Measurements from ENCODE around the gene KLRD1. TPM values are rescaled to one million over a fixed set of nuclear protein-coding genes. Genes with fewer than 3 reads are reported as not detected.
"Not testable (repeated sequence)": the region's sequence is repeated elsewhere in the genome, so short reads cannot be mapped to it uniquely, and the experiment has no call there.

The KLRD1 gene
- polyA plus RNA-seq, 3 donors from 2014 or later, result 1,034 to 1,330 (median 1,098) TPM

GRCh38 chr12:10341892-10342509, 34.3 kb downstream of the KLRD1 start:
- H3K27me3 Mint-ChIP-seq (ENCODE audit: low read depth in 3 of 3), result no peaks in the 10 kb centered on the region
- peak overlapping the region in 3 of 6 donors; percentile 4 to 15 (median 12) for H3K27ac Mint-ChIP-seq
- no peak for DNase-seq
- peak overlapping the region in 2 of 5 donors; percentile 11 to 38 for H3K4me3 Mint-ChIP-seq
- H3K9me3 Mint-ChIP-seq, result peaks cover 0 to 2% (median 0%) of the 10 kb centered on the region in 6 donors
- H3K36me3 Mint-ChIP-seq, result peaks cover 0 to under 1% (median under 1%) of the 10 kb centered on the region in 3 donors
- H3K4me1 Mint-ChIP-seq, result peaks cover 14 to 30% of the 10 kb centered on the region in 2 donors

- Mint-ChIP-seq H3K4me1 (peaks cover 12 to 19% of the 10 kb centered on the region in 2 donors), H3K9me3 (peaks cover 4 to 23% (median 12%) of the 10 kb centered on the region in 6 donors), H3K36me3 (peaks cover 10 to 31% (median 16%) of the 10 kb centered on the region in 3 donors)
- not testable (repeated sequence) for H3K27ac Mint-ChIP-seq; H3K27me3 Mint-ChIP-seq (ENCODE audit: low read depth in 3 of 3); H3K4me3 Mint-ChIP-seq; DNase-seq
Observed at GRCh38 chr12:10351457-10351856, 43.8 kb downstream of the KLRD1 start.

GRCh38 chr12:10354071-10354470, 46.4 kb downstream of the KLRD1 start:
- no peak for DNase-seq
- H3K9me3 Mint-ChIP-seq, result peaks cover 3 to 18% (median 7%) of the 10 kb centered on the region in 6 donors
- peaks cover 10 to 39% (median 12%) of the 10 kb centered on the region in 3 donors for H3K36me3 Mint-ChIP-seq
- H3K4me3 Mint-ChIP-seq, result peak overlapping the region in 2 of 5 donors; percentile 38 to 44
- peaks cover 19 to 33% of the 10 kb centered on the region in 2 donors for H3K4me1 Mint-ChIP-seq
- H3K27me3 Mint-ChIP-seq (ENCODE audit: low read depth in 3 of 3), result peaks cover 6 to 7% (median 6%) of the 10 kb centered on the region in 3 donors
- H3K27ac Mint-ChIP-seq, result peak overlapping the region in 3 of 6 donors; percentile 24 to 32 (median 28)

- peaks cover 10 to 39% (median 12%) of the 10 kb centered on the region in 3 donors for H3K36me3 Mint-ChIP-seq
- peak overlapping the region in 1 of 5 donors; percentile 44 for H3K4me3 Mint-ChIP-seq
- H3K27ac Mint-ChIP-seq, result peak overlapping the region in 3 of 6 donors; percentile 24 to 32 (median 28)
- H3K27me3 Mint-ChIP-seq (ENCODE audit: low read depth in 3 of 3), result peaks cover 6 to 7% (median 6%) of the 10 kb centered on the region in 3 donors
- DNase-seq, result no peak
- peaks cover 19 to 37% of the 10 kb centered on the region in 2 donors for H3K4me1 Mint-ChIP-seq
- peaks cover 3 to 18% (median 6%) of the 10 kb centered on the region in 6 donors for H3K9me3 Mint-ChIP-seq
Observed at GRCh38 chr12:10354502-10354901, 46.8 kb downstream of the KLRD1 start.

- no peak for DNase-seq
- Mint-ChIP-seq H3K36me3 (peaks cover 3 to 24% (median 12%) of the 10 kb centered on the region in 3 donors), H3K9me3 (peaks cover 0 to 2% (median under 1%) of the 10 kb centered on the region in 6 donors), H3K27me3 (ENCODE audit: low read depth in 3 of 3) (peaks cover 0 to 8% (median 3%) of the 10 kb centered on the region in 3 donors), H3K27ac (peak overlapping the region; percentile 75 to 92 (median 86)), H3K4me1 (peaks cover 14 to 54% of the 10 kb centered on the region in 2 donors), H3K4me3 (peak overlapping the region; percentile 55 to 80 (median 68))
Observed at GRCh38 chr12:10358131-10358530, 50.5 kb downstream of the KLRD1 start.

GRCh38 chr12:10358969-10359368, 51.3 kb downstream of the KLRD1 start:
- DNase-seq, result no peak
- H3K4me1 Mint-ChIP-seq, result peaks cover 5 to 50% of the 10 kb centered on the region in 2 donors
- peaks cover 3 to 23% (median 12%) of the 10 kb centered on the region in 3 donors for H3K36me3 Mint-ChIP-seq
- no peaks in the 10 kb centered on the region for H3K9me3 Mint-ChIP-seq
- H3K27ac Mint-ChIP-seq, result peak overlapping the region; percentile 75 to 92 (median 86)
- H3K27me3 Mint-ChIP-seq (ENCODE audit: low read depth in 3 of 3), result peaks cover 0 to 8% (median 3%) of the 10 kb centered on the region in 3 donors
- peak overlapping the region; percentile 55 to 80 (median 68) for H3K4me3 Mint-ChIP-seq

- no peak for DNase-seq
- Mint-ChIP-seq H3K27me3 (ENCODE audit: low read depth in 3 of 3) (peaks cover 0 to 6% (median 2%) of the 10 kb centered on the region in 3 donors), H3K27ac (peak overlapping the region in 5 of 6 donors; percentile 49 to 84 (median 60)), H3K4me3 (no peak overlapping the region), H3K36me3 (peaks cover 2 to 21% (median 10%) of the 10 kb centered on the region in 3 donors), H3K4me1 (peaks cover 0 to 46% of the 10 kb centered on the region in 2 donors), H3K9me3 (no peaks in the 10 kb centered on the region)
Observed at GRCh38 chr12:10361084-10361483, 53.4 kb downstream of the KLRD1 start.

GRCh38 chr12:10361622-10362021, 54.0 kb downstream of the KLRD1 start:
- DNase-seq, result no peak
- no peaks in the 10 kb centered on the region for H3K9me3 Mint-ChIP-seq
- peaks cover 0 to 45% of the 10 kb centered on the region in 2 donors for H3K4me1 Mint-ChIP-seq
- peaks cover 0 to 17% (median 12%) of the 10 kb centered on the region in 3 donors for H3K36me3 Mint-ChIP-seq
- peaks cover 0 to 6% (median 2%) of the 10 kb centered on the region in 3 donors for H3K27me3 Mint-ChIP-seq (ENCODE audit: low read depth in 3 of 3)
- peak overlapping the region in 1 of 5 donors; percentile 34 for H3K4me3 Mint-ChIP-seq
- H3K27ac Mint-ChIP-seq, result peak overlapping the region in 5 of 6 donors; percentile 25 to 84 (median 55)

GRCh38 chr12:10362325-10362724, 54.7 kb downstream of the KLRD1 start:
- H3K4me1 Mint-ChIP-seq, result peaks cover 0 to 41% of the 10 kb centered on the region in 2 donors
- H3K36me3 Mint-ChIP-seq, result peaks cover 5 to 19% (median 16%) of the 10 kb centered on the region in 3 donors
- no peaks in the 10 kb centered on the region for H3K9me3 Mint-ChIP-seq
- DNase-seq, result no peak
- peaks cover 0 to 6% (median 2%) of the 10 kb centered on the region in 3 donors for H3K27me3 Mint-ChIP-seq (ENCODE audit: low read depth in 3 of 3)
- H3K27ac Mint-ChIP-seq, result no peak overlapping the region
- H3K4me3 Mint-ChIP-seq, result no peak overlapping the region

GRCh38 chr12:10362828-10363657, 55.4 kb downstream of the KLRD1 start:
- peaks cover 12 to 21% (median 18%) of the 10 kb centered on the region in 3 donors for H3K36me3 Mint-ChIP-seq
- no peak overlapping the region for H3K27ac Mint-ChIP-seq
- DNase-seq, result no peak
- no peak overlapping the region for H3K4me3 Mint-ChIP-seq
- peaks cover under 1 to 4% (median 2%) of the 10 kb centered on the region in 3 donors for H3K27me3 Mint-ChIP-seq (ENCODE audit: low read depth in 3 of 3)
- peaks cover 0 to 35% of the 10 kb centered on the region in 2 donors for H3K4me1 Mint-ChIP-seq
- no peaks in the 10 kb centered on the region for H3K9me3 Mint-ChIP-seq

GRCh38 chr12:10363658-10363913, 55.9 kb downstream of the KLRD1 start:
- Mint-ChIP-seq H3K36me3 (peaks cover 17 to 27% (median 24%) of the 10 kb centered on the region in 3 donors), H3K27me3 (ENCODE audit: low read depth in 3 of 3) (peaks cover 2 to 6% (median 3%) of the 10 kb centered on the region in 3 donors), H3K4me1 (peaks cover 0 to 35% of the 10 kb centered on the region in 2 donors), H3K4me3 (no peak overlapping the region), H3K27ac (no peak overlapping the region), H3K9me3 (no peaks in the 10 kb centered on the region)
- no peak for DNase-seq

GRCh38 chr12:10363914-10364814, 56.5 kb downstream of the KLRD1 start:
- peaks cover 20 to 30% (median 28%) of the 10 kb centered on the region in 3 donors for H3K36me3 Mint-ChIP-seq
- no peak overlapping the region for H3K4me3 Mint-ChIP-seq
- no peak overlapping the region for H3K27ac Mint-ChIP-seq
- H3K9me3 Mint-ChIP-seq, result no peaks in the 10 kb centered on the region
- peaks cover 2 to 6% (median 5%) of the 10 kb centered on the region in 3 donors for H3K27me3 Mint-ChIP-seq (ENCODE audit: low read depth in 3 of 3)
- H3K4me1 Mint-ChIP-seq, result peaks cover 0 to 33% of the 10 kb centered on the region in 2 donors
- peak; percentile 60 to 66 (median 61) for DNase-seq

Measured in immature natural killer cell (primary cell).